Measurements from ENCODE around the gene SCRN1. TPM values are rescaled to one million over a fixed set of nuclear protein-coding genes. Genes with fewer than 3 reads are reported as not detected.

The SCRN1 gene
- total RNA-seq, 6 experiments from 2014 or later: 137 to 168 (median 145) TPM

- no peak overlapping the region for H3K4me3 Mint-ChIP-seq
- TF ChIP-seq, protein P1, sequence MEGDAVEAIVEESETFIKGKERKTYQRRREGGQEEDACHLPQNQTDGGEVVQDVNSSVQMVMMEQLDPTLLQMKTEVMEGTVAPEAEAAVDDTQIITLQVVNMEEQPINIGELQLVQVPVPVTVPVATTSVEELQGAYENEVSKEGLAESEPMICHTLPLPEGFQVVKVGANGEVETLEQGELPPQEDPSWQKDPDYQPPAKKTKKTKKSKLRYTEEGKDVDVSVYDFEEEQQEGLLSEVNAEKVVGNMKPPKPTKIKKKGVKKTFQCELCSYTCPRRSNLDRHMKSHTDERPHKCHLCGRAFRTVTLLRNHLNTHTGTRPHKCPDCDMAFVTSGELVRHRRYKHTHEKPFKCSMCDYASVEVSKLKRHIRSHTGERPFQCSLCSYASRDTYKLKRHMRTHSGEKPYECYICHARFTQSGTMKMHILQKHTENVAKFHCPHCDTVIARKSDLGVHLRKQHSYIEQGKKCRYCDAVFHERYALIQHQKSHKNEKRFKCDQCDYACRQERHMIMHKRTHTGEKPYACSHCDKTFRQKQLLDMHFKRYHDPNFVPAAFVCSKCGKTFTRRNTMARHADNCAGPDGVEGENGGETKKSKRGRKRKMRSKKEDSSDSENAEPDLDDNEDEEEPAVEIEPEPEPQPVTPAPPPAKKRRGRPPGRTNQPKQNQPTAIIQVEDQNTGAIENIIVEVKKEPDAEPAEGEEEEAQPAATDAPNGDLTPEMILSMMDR (IDR thresholded peaks at IDR 0.05): no peak
- no peak for DNase-seq
- H3K9me3 Mint-ChIP-seq: no peaks in the 10 kb centered on the region
- H3K4me1 Mint-ChIP-seq (ENCODE audit: low read depth): peaks cover 38% of the 10 kb centered on the region
- peaks cover 8% of the 10 kb centered on the region for H3K36me3 Mint-ChIP-seq (ENCODE audit: low read depth)
- H3K27ac Mint-ChIP-seq: no peak overlapping the region
- no peaks in the 10 kb centered on the region for H3K27me3 Mint-ChIP-seq (ENCODE audit: insufficient read depth)
Observed at GRCh38 chr7:29977886-29978651, 11.5 kb downstream of the SCRN1 start.

- H3K27ac Mint-ChIP-seq: peak overlapping the region; percentile 67
Observed at GRCh38 chr7:29976673-29977415, 12.8 kb downstream of the SCRN1 start.

GRCh38 chr7:29976266-29976665 is 13.3 kb downstream of the SCRN1 start:
- Mint-ChIP-seq H3K9me3 (no peaks in the 10 kb centered on the region), H3K36me3 (ENCODE audit: low read depth) (peaks cover 12% of the 10 kb centered on the region), H3K27me3 (ENCODE audit: insufficient read depth) (no peaks in the 10 kb centered on the region), H3K4me3 (no peak overlapping the region), H3K4me1 (ENCODE audit: low read depth) (peaks cover 29% of the 10 kb centered on the region), H3K27ac (no peak overlapping the region)
- no peak for DNase-seq
- TF ChIP-seq, protein P1 (IDR thresholded peaks at IDR 0.05): no peak

More at GRCh38 chr7:29976673-29977415, 12.8 kb downstream of the SCRN1 start:
- no peak for DNase-seq
- TF ChIP-seq, protein P1 (IDR thresholded peaks at IDR 0.05): no peak
- Mint-ChIP-seq H3K9me3 (no peaks in the 10 kb centered on the region), H3K27me3 (ENCODE audit: insufficient read depth) (no peaks in the 10 kb centered on the region), H3K36me3 (ENCODE audit: low read depth) (peaks cover 9% of the 10 kb centered on the region), H3K4me3 (no peak overlapping the region), H3K4me1 (ENCODE audit: low read depth) (peaks cover 35% of the 10 kb centered on the region)

- peaks cover 18% of the 10 kb centered on the region for H3K36me3 Mint-ChIP-seq (ENCODE audit: low read depth)
- H3K9me3 Mint-ChIP-seq: no peaks in the 10 kb centered on the region
- H3K27ac Mint-ChIP-seq: no peak overlapping the region
- H3K4me1 Mint-ChIP-seq (ENCODE audit: low read depth): peaks cover 31% of the 10 kb centered on the region
- no peak overlapping the region for H3K4me3 Mint-ChIP-seq
- no peaks in the 10 kb centered on the region for H3K27me3 Mint-ChIP-seq (ENCODE audit: insufficient read depth)
- TF ChIP-seq, protein P1 (IDR thresholded peaks at IDR 0.05): no peak
- no peak for DNase-seq
Observed at GRCh38 chr7:29975561-29975960, 14.0 kb downstream of the SCRN1 start.

GRCh38 chr7:29974286-29974685 is 15.3 kb downstream of the SCRN1 start:
- H3K36me3 Mint-ChIP-seq (ENCODE audit: low read depth): peaks cover 16% of the 10 kb centered on the region
- H3K27me3 Mint-ChIP-seq (ENCODE audit: insufficient read depth): no peaks in the 10 kb centered on the region
- peaks cover 38% of the 10 kb centered on the region for H3K4me1 Mint-ChIP-seq (ENCODE audit: low read depth)
- no peak overlapping the region for H3K4me3 Mint-ChIP-seq
- no peak for DNase-seq
- TF ChIP-seq, protein P1 (IDR thresholded peaks at IDR 0.05): no peak
- H3K9me3 Mint-ChIP-seq: no peaks in the 10 kb centered on the region
- no peak overlapping the region for H3K27ac Mint-ChIP-seq
